PC-3 (cell line): ENCODE data around the gene INAFM2. TPM values are rescaled to one million over a fixed set of nuclear protein-coding genes. Genes with fewer than 3 reads are reported as not detected.

Source experiments
- ATAC-seq: fragments of 200-7000 bp; cut with Tn5 transposase; 2 replicates; pipeline ENCODE4 v1.9.1; 2020; ENCODE audit warnings: mild to moderate bottlenecking, moderate library complexity
- BruUV-seq: library from RNA; stranded (reverse); fragments of 400-500 nt; replicated peaks from 2 replicates; lab custom pipeline; 2021; lab: Mats Ljungman, UMichigan
- CTCF ChIA-PET: fragments of 300-600 bp; sonication (Branson Sonifier 250); formaldehyde crosslinking; loops from one replicate; lab custom pipeline; 2022; ENCODE audit warnings: antibody characterized with exemption; lab: Charles Lee
- POLR2A ChIA-PET: fragments of 300-600 bp; sonication (Branson Sonifier 250); formaldehyde crosslinking; loops from one replicate; lab custom pipeline; 2022; ENCODE audit warnings: antibody characterized with exemption; ENCODE audit not compliant: unreplicated experiment; lab: Charles Lee
- DNase-seq: peaks from one replicate; pipeline ENCODE4 v3.0.0-alpha.2; 2015
- H2AFZ ChIP-seq: fragments of 300-600 bp; sonication (generic); 2 replicates; pipeline ENCODE4 v1.6.0; 2016; ENCODE audit warnings: antibody characterized with exemption, low read length
- H3F3A ChIP-seq: fragments of 300-600 bp; sonication (generic); one replicate; pipeline ENCODE4 v1.6.0; 2017; ENCODE audit warnings: antibody characterized with exemption, low read length, control low read depth, mild to moderate bottlenecking; ENCODE audit not compliant: unreplicated experiment
- H3K27ac ChIP-seq: fragments of 300-600 bp; sonication (generic); 2 replicates; pipeline ENCODE4 v1.5.1; 2016; ENCODE audit warnings: mild to moderate bottlenecking, low read length
- H3K27me3 ChIP-seq: fragments of 300-600 bp; sonication (generic); 2 replicates; pipeline ENCODE4 v1.6.1; 2016; ENCODE audit warnings: low read length, mixed read lengths
- H3K36me3 ChIP-seq: fragments of 300-600 bp; sonication (generic); 2 replicates; pipeline ENCODE4 v1.6.1; 2016; ENCODE audit warnings: low read depth, mixed run types, low read length, mixed read lengths
- H3K4me1 ChIP-seq: fragments of 300-600 bp; sonication (generic); 2 replicates; pipeline ENCODE4 v1.5.1; 2016; ENCODE audit warnings: low read length; ENCODE audit not compliant: insufficient read depth
- H3K4me2 ChIP-seq: fragments of 300-600 bp; sonication (generic); 2 replicates; pipeline ENCODE4 v1.6.0; 2016; ENCODE audit warnings: low read length
- H3K4me3 ChIP-seq: fragments of 300-600 bp; sonication (generic); 2 replicates; pipeline ENCODE4 v1.5.1; 2016; ENCODE audit warnings: mild to moderate bottlenecking, low read length, mixed read lengths
- H3K79me2 ChIP-seq: fragments of 300-600 bp; sonication (generic); 2 replicates; pipeline ENCODE4 v1.6.1; 2017; ENCODE audit warnings: low read length, mixed read lengths
- H3K9ac ChIP-seq: fragments of 300-600 bp; sonication (generic); 2 replicates; pipeline ENCODE4 v1.6.0; 2016; ENCODE audit warnings: mild to moderate bottlenecking, low read length
- H3K9me2 ChIP-seq: fragments of 300-600 bp; sonication (generic); replicated peaks from 2 replicates; pipeline ENCODE4 v1.6.1; 2016; ENCODE audit warnings: mixed run types, low read length, mixed read lengths
- H3K9me3 ChIP-seq: fragments of 300-600 bp; sonication (generic); 2 replicates; pipeline ENCODE4 v1.6.1; 2016; ENCODE audit warnings: low read length, mixed read lengths
- H4K20me1 ChIP-seq: fragments of 300-600 bp; sonication (generic); 2 replicates; pipeline ENCODE4 v1.6.1; 2016; ENCODE audit warnings: low read length, mixed read lengths
- CTCF ChIP-seq: fragments of 300-600 bp; sonication (generic); conservative IDR thresholded peaks from 2 replicates; pipeline ENCODE4 v1.5.1; 2017; ENCODE audit warnings: antibody characterized with exemption, low read depth, mild to moderate bottlenecking, low read length
- EZH2 ChIP-seq: fragments of 300-600 bp; sonication (generic); IDR thresholded peaks from one replicate; pipeline ENCODE4 v1.6.1; 2017; ENCODE audit warnings: antibody characterized with exemption, mild to moderate bottlenecking, low read length; ENCODE audit not compliant: unreplicated experiment
- EZH2phosphoT487 ChIP-seq: fragments of 300-600 bp; sonication (generic); IDR thresholded peaks from 2 replicates; pipeline ENCODE4 v1.6.1; 2018; ENCODE audit warnings: mild to moderate bottlenecking, antibody characterized with exemption, low read length, borderline replicate concordance
- intact Hi-C: fragments of 100-400 bp; cut with micrococcal nuclease; formaldehyde crosslinking; loops from 2 replicates; pipeline ENCODE4 v1.9.0; 2023
- total RNA-seq: library from RNA; depleted of rRNA; stranded (reverse); fragments of >200 nt; gene quantifications from 2 replicates; pipeline ENCODE4 v1.2.3, GENCODE V29; 2014

Gene INAFM2
- total RNA-seq, 1 experiment from 2014 or later: 22.1 TPM

- Histone ChIP-seq H3K4me1 (no peaks in the 10 kb centered on the region; the same call in 1 of the 2 replicates), H3K79me2 (no peaks in the 10 kb centered on the region), H3K27ac (no peak overlapping the region), H3K9ac (no peak overlapping the region), H3K9me2 (no peaks in the 10 kb centered on the region), H3K4me3 (no peak overlapping the region), H3K9me3 (no peaks in the 10 kb centered on the region), H4K20me1 (no peaks in the 10 kb centered on the region), H3K27me3 (no peaks in the 10 kb centered on the region), H3K36me3 (no peaks in the 10 kb centered on the region), H2AFZ (no peak overlapping the region), H3F3A (no peaks in the 10 kb centered on the region), H3K4me2 (no peak overlapping the region)
- TF ChIP-seq EZH2phosphoT487: no peak
- no peak for TF ChIP-seq CTCF
- TF ChIP-seq EZH2: no peak
- DNase-seq (no peak), ATAC-seq (no peak)
- ChIA-PET CTCF (no interaction called here), POLR2A (no interaction called here)
- BruUV-seq: no TSS peak
- intact Hi-C loops: no loop called here
Observed at GRCh38 chr15:40286794-40287193, 36.7 kb upstream of the INAFM2 start.

GRCh38 chr15:40287505-40287904 lies 36.0 kb upstream of the INAFM2 start:
- Histone ChIP-seq H3K9ac (no peak overlapping the region), H3F3A (no peaks in the 10 kb centered on the region), H3K36me3 (no peaks in the 10 kb centered on the region), H4K20me1 (no peaks in the 10 kb centered on the region), H3K27me3 (no peaks in the 10 kb centered on the region), H2AFZ (no peak overlapping the region), H3K79me2 (no peaks in the 10 kb centered on the region), H3K4me2 (no peak overlapping the region), H3K9me2 (no peaks in the 10 kb centered on the region), H3K9me3 (no peaks in the 10 kb centered on the region), H3K27ac (no peak overlapping the region), H3K4me3 (no peak overlapping the region), H3K4me1 (no peaks in the 10 kb centered on the region; the same call in 1 of the 2 replicates)
- no peak for TF ChIP-seq EZH2phosphoT487
- TF ChIP-seq EZH2: no peak
- no peak for TF ChIP-seq CTCF
- CTCF ChIA-PET: no interaction called here
- DNase-seq (no peak), ATAC-seq (no peak)
- POLR2A ChIA-PET: no interaction called here
- intact Hi-C loops: no loop called here
- no TSS peak for BruUV-seq

DNA sequence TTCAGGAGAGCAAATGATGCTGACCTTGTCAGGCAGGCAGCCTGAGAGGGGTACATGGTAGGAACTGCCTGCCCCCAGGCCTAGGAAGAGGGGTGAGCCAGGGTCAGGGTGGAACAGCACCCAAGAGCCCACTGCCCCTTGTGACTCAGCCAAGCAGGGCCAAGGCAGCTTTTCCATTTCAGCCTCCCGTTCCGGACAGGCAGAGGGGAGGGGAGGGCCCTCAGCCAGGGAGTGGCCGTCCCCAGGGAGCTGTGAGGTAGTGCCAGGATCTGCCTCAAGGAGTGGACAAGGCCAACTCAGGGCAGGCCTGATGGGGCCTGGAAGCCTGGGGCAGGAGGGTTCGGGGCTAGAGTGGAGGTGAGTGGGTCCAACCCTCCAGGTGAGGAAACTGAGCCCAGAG lies 35.5 kb upstream of the INAFM2 start:
- no peak for TF ChIP-seq CTCF
- no peak for TF ChIP-seq EZH2
- H3K9ac ChIP-seq: no peak overlapping the region
- H3K9me3 ChIP-seq: no peaks in the 10 kb centered on the region
- no peaks in the 10 kb centered on the region for H3K27me3 ChIP-seq
- intact Hi-C loops: no loop called here
- H4K20me1 ChIP-seq: no peaks in the 10 kb centered on the region
- H3K36me3 ChIP-seq: no peaks in the 10 kb centered on the region
- H3K4me2 ChIP-seq: no peak overlapping the region
- ChIA-PET POLR2A (no interaction called here), CTCF (no interaction called here)
- H3K4me1 ChIP-seq: no peaks in the 10 kb centered on the region; the same call in 1 of the 2 replicates
- BruUV-seq: no TSS peak
- H2AFZ ChIP-seq: no peak overlapping the region
- H3K79me2 ChIP-seq: no peaks in the 10 kb centered on the region
- no peak overlapping the region for H3K4me3 ChIP-seq
- H3F3A ChIP-seq: no peaks in the 10 kb centered on the region
- H3K9me2 ChIP-seq: no peaks in the 10 kb centered on the region
- ATAC-seq (no peak), DNase-seq (no peak)
- H3K27ac ChIP-seq: no peak overlapping the region
